Measurements from ENCODE around the gene ATN1. TPM values are rescaled to one million over a fixed set of nuclear protein-coding genes. Genes with fewer than 3 reads are reported as not detected.
A peak's percentile ranks its signal among the peaks of the same experiment; 100 is the strongest.

The ATN1 gene
- total RNA-seq, 1 experiment from 2014 or later, result 144 TPM

GRCh38 chr12:6917491-6918231 is 10.1 kb upstream of the ATN1 start:
- Histone ChIP-seq H3K27ac (ENCODE audit: low read depth, low read length, poor library complexity, severe bottlenecking) (peak overlapping the region; percentile 30), H3K4me3 (ENCODE audit: low read depth, low read length, poor library complexity, severe bottlenecking) (no peak overlapping the region), H3K4me1 (ENCODE audit: insufficient read depth, low read length, poor library complexity, severe bottlenecking) (peaks cover 13% of the 10 kb centered on the region), H3K36me3 (ENCODE audit: insufficient read depth, low read length, poor library complexity, severe bottlenecking) (peaks cover 59% of the 10 kb centered on the region), H3K9me3 (ENCODE audit: low read depth, low read length, poor library complexity, severe bottlenecking) (no peaks in the 10 kb centered on the region), H3K27me3 (replicated peaks; ENCODE audit: insufficient read depth, low read depth, low read length, poor library complexity) (no peaks in the 10 kb centered on the region)
- no peak for DNase-seq (ENCODE audit: low spot score)
- TF ChIP-seq EZH2 (IDR thresholded peaks at IDR 0.05; ENCODE audit: borderline replicate concordance, low read depth, low read length, poor library complexity, severe bottlenecking) (no peak), CTCF (conservative IDR thresholded peaks at IDR 0.05; ENCODE audit: low read depth, low read length) (no peak)
- ChIA-PET CTCF (interaction anchor here (1.1 kb wide), 1 partner anchor 8 kb away, joined by 3 read pairs; no protein-coding TSS in a partner anchor), POLR2A (ENCODE audit: low non-redundant PET) (no interaction called here)
- BruUV-seq (replicated peaks), result no TSS peak
- intact Hi-C loops (cut with micrococcal nuclease; ENCODE audit: unreplicated experiment), result no loop called here

- DNase-seq (ENCODE audit: low spot score), result no peak
- H3K27ac ChIP-seq (ENCODE audit: low read depth, low read length, poor library complexity, severe bottlenecking), result peak overlapping the region; percentile 23
- no peaks in the 10 kb centered on the region for H3K9me3 ChIP-seq (ENCODE audit: low read depth, low read length, poor library complexity, severe bottlenecking)
- H3K4me3 ChIP-seq (ENCODE audit: low read depth, low read length, poor library complexity, severe bottlenecking), result no peak overlapping the region
- H3K4me1 ChIP-seq (ENCODE audit: insufficient read depth, low read length, poor library complexity, severe bottlenecking), result peaks cover 11% of the 10 kb centered on the region
- H3K36me3 ChIP-seq (ENCODE audit: insufficient read depth, low read length, poor library complexity, severe bottlenecking), result peaks cover 67% of the 10 kb centered on the region
- TF ChIP-seq CTCF (conservative IDR thresholded peaks at IDR 0.05; ENCODE audit: low read depth, low read length) (peak; percentile 17; the same call in 1 of the 2 replicates), EZH2 (IDR thresholded peaks at IDR 0.05; ENCODE audit: borderline replicate concordance, low read depth, low read length, poor library complexity, severe bottlenecking) (no peak)
- H3K27me3 ChIP-seq (replicated peaks; ENCODE audit: insufficient read depth, low read depth, low read length, poor library complexity), result no peaks in the 10 kb centered on the region
- no TSS peak for BruUV-seq (replicated peaks)
- POLR2A ChIA-PET (ENCODE audit: low non-redundant PET), result interaction anchor here (0.6 kb wide), 1 partner anchor 91 kb away, joined by 24 read pairs; no protein-coding TSS in a partner anchor
- CTCF ChIA-PET, result no interaction called here
- intact Hi-C loops (cut with micrococcal nuclease; ENCODE audit: unreplicated experiment), result no loop called here
Observed at GRCh38 chr12:6919588-6919987, 8.2 kb upstream of the ATN1 start.

- POLR2A ChIA-PET (ENCODE audit: low non-redundant PET), result no interaction called here
- CTCF ChIA-PET, result no interaction called here
- Histone ChIP-seq H3K4me3 (ENCODE audit: low read depth, low read length, poor library complexity, severe bottlenecking) (no peak overlapping the region), H3K9me3 (ENCODE audit: low read depth, low read length, poor library complexity, severe bottlenecking) (no peaks in the 10 kb centered on the region), H3K27me3 (replicated peaks; ENCODE audit: insufficient read depth, low read depth, low read length, poor library complexity) (no peaks in the 10 kb centered on the region), H3K4me1 (ENCODE audit: insufficient read depth, low read length, poor library complexity, severe bottlenecking) (peaks cover 23% of the 10 kb centered on the region), H3K27ac (ENCODE audit: low read depth, low read length, poor library complexity, severe bottlenecking) (no peak overlapping the region), H3K36me3 (ENCODE audit: insufficient read depth, low read length, poor library complexity, severe bottlenecking) (peaks cover 57% of the 10 kb centered on the region)
- no TSS peak for BruUV-seq (replicated peaks)
- no peak for TF ChIP-seq EZH2 (IDR thresholded peaks at IDR 0.05; ENCODE audit: borderline replicate concordance, low read depth, low read length, poor library complexity, severe bottlenecking)
- TF ChIP-seq CTCF (conservative IDR thresholded peaks at IDR 0.05; ENCODE audit: low read depth, low read length), result no peak
- no peak for DNase-seq (ENCODE audit: low spot score)
- intact Hi-C loops (cut with micrococcal nuclease; ENCODE audit: unreplicated experiment), result loop anchor here (5.0 kb wide), 1 partner anchor 171 kb away; the partner anchor contains the start of gene C1R
Observed at GRCh38 chr12:6921539-6921938, 6.2 kb upstream of the ATN1 start.

All from A673 (cell line).